ENCODE data around the gene MYLIP.

- TF ChIP-seq POLR2A (IDR thresholded peaks at IDR 0.05): no peak
- no peak for TF ChIP-seq CTCF (IDR thresholded peaks at IDR 0.05)
- TF ChIP-seq EP300 (IDR thresholded peaks at IDR 0.05): no peak
- no peak for TF ChIP-seq POLR2AphosphoS5 (IDR thresholded peaks at IDR 0.05)
Observed at GRCh38 chr6:16139556-16139955, 10.7 kb downstream of the MYLIP start.

Measured in gastroesophageal sphincter (tissue), 3 donors.